PC-3 (cell line): ENCODE measurements around the gene VPS51. TPM values are rescaled to one million over a fixed set of nuclear protein-coding genes. Genes with fewer than 3 reads are reported as not detected.

Source experiments
- ATAC-seq: fragments of 200-7000 bp; cut with Tn5 transposase; 2 replicates; pipeline ENCODE4 v1.9.1; 2020; ENCODE audit warnings: mild to moderate bottlenecking, moderate library complexity
- BruUV-seq: library from RNA; stranded (reverse); fragments of 400-500 nt; replicated peaks from 2 replicates; lab custom pipeline; 2021; lab: Mats Ljungman, UMichigan
- CTCF ChIA-PET: fragments of 300-600 bp; sonication (Branson Sonifier 250); formaldehyde crosslinking; loops from one replicate; lab custom pipeline; 2022; ENCODE audit warnings: antibody characterized with exemption; lab: Charles Lee
- POLR2A ChIA-PET: fragments of 300-600 bp; sonication (Branson Sonifier 250); formaldehyde crosslinking; loops from one replicate; lab custom pipeline; 2022; ENCODE audit warnings: antibody characterized with exemption; ENCODE audit not compliant: unreplicated experiment; lab: Charles Lee
- DNase-seq: peaks from one replicate; pipeline ENCODE4 v3.0.0-alpha.2; 2015
- H2AFZ ChIP-seq: fragments of 300-600 bp; sonication (generic); 2 replicates; pipeline ENCODE4 v1.6.0; 2016; ENCODE audit warnings: antibody characterized with exemption, low read length
- H3F3A ChIP-seq: fragments of 300-600 bp; sonication (generic); one replicate; pipeline ENCODE4 v1.6.0; 2017; ENCODE audit warnings: antibody characterized with exemption, low read length, control low read depth, mild to moderate bottlenecking; ENCODE audit not compliant: unreplicated experiment
- H3K27ac ChIP-seq: fragments of 300-600 bp; sonication (generic); 2 replicates; pipeline ENCODE4 v1.5.1; 2016; ENCODE audit warnings: mild to moderate bottlenecking, low read length
- H3K27me3 ChIP-seq: fragments of 300-600 bp; sonication (generic); 2 replicates; pipeline ENCODE4 v1.6.1; 2016; ENCODE audit warnings: low read length, mixed read lengths
- H3K36me3 ChIP-seq: fragments of 300-600 bp; sonication (generic); 2 replicates; pipeline ENCODE4 v1.6.1; 2016; ENCODE audit warnings: low read depth, mixed run types, low read length, mixed read lengths
- H3K4me1 ChIP-seq: fragments of 300-600 bp; sonication (generic); 2 replicates; pipeline ENCODE4 v1.5.1; 2016; ENCODE audit warnings: low read length; ENCODE audit not compliant: insufficient read depth
- H3K4me2 ChIP-seq: fragments of 300-600 bp; sonication (generic); 2 replicates; pipeline ENCODE4 v1.6.0; 2016; ENCODE audit warnings: low read length
- H3K4me3 ChIP-seq: fragments of 300-600 bp; sonication (generic); 2 replicates; pipeline ENCODE4 v1.5.1; 2016; ENCODE audit warnings: mild to moderate bottlenecking, low read length, mixed read lengths
- H3K79me2 ChIP-seq: fragments of 300-600 bp; sonication (generic); 2 replicates; pipeline ENCODE4 v1.6.1; 2017; ENCODE audit warnings: low read length, mixed read lengths
- H3K9ac ChIP-seq: fragments of 300-600 bp; sonication (generic); 2 replicates; pipeline ENCODE4 v1.6.0; 2016; ENCODE audit warnings: mild to moderate bottlenecking, low read length
- H3K9me2 ChIP-seq: fragments of 300-600 bp; sonication (generic); replicated peaks from 2 replicates; pipeline ENCODE4 v1.6.1; 2016; ENCODE audit warnings: mixed run types, low read length, mixed read lengths
- H3K9me3 ChIP-seq: fragments of 300-600 bp; sonication (generic); 2 replicates; pipeline ENCODE4 v1.6.1; 2016; ENCODE audit warnings: low read length, mixed read lengths
- H4K20me1 ChIP-seq: fragments of 300-600 bp; sonication (generic); 2 replicates; pipeline ENCODE4 v1.6.1; 2016; ENCODE audit warnings: low read length, mixed read lengths
- CTCF ChIP-seq: fragments of 300-600 bp; sonication (generic); conservative IDR thresholded peaks from 2 replicates; pipeline ENCODE4 v1.5.1; 2017; ENCODE audit warnings: antibody characterized with exemption, low read depth, mild to moderate bottlenecking, low read length
- EZH2 ChIP-seq: fragments of 300-600 bp; sonication (generic); IDR thresholded peaks from one replicate; pipeline ENCODE4 v1.6.1; 2017; ENCODE audit warnings: antibody characterized with exemption, mild to moderate bottlenecking, low read length; ENCODE audit not compliant: unreplicated experiment
- EZH2phosphoT487 ChIP-seq: fragments of 300-600 bp; sonication (generic); IDR thresholded peaks from 2 replicates; pipeline ENCODE4 v1.6.1; 2018; ENCODE audit warnings: mild to moderate bottlenecking, antibody characterized with exemption, low read length, borderline replicate concordance
- intact Hi-C: fragments of 100-400 bp; cut with micrococcal nuclease; formaldehyde crosslinking; loops from 2 replicates; pipeline ENCODE4 v1.9.0; 2023
- total RNA-seq: library from RNA; depleted of rRNA; stranded (reverse); fragments of >200 nt; gene quantifications from 2 replicates; pipeline ENCODE4 v1.2.3, GENCODE V29; 2014

VPS51 gene
- total RNA-seq, 1 experiment from 2014 or later, result 414 TPM

- Histone ChIP-seq H3K36me3 (no peaks in the 10 kb centered on the region), H3K27me3 (no peaks in the 10 kb centered on the region), H4K20me1 (no peaks in the 10 kb centered on the region), H3K4me3 (no peak overlapping the region), H3K27ac (no peak overlapping the region), H3K4me1 (no peaks in the 10 kb centered on the region), H3K9me3 (no peaks in the 10 kb centered on the region), H2AFZ (no peak overlapping the region), H3K9me2 (no peaks in the 10 kb centered on the region), H3K79me2 (no peaks in the 10 kb centered on the region), H3F3A (no peaks in the 10 kb centered on the region), H3K9ac (no peak overlapping the region), H3K4me2 (no peak overlapping the region)
- intact Hi-C loops, result no loop called here
- ATAC-seq, result no peak
- BruUV-seq, result no TSS peak
- DNase-seq, result no peak
- TF ChIP-seq EZH2phosphoT487, result no peak
- TF ChIP-seq CTCF, result no peak
- no peak for TF ChIP-seq EZH2
- CTCF ChIA-PET, result interaction anchor here (0.6 kb wide), 1 partner anchor 19 kb away, joined by 6 read pairs; no protein-coding TSS in a partner anchor
- POLR2A ChIA-PET, result no interaction called here
These were observed 40.5 kb upstream of the VPS51 start for GRCh38 chr11:65055538-65055937.

- H3K27ac ChIP-seq, result no peak overlapping the region
- no peaks in the 10 kb centered on the region for H3K9me2 ChIP-seq
- no peak overlapping the region for H3K9ac ChIP-seq
- BruUV-seq, result no TSS peak
- TF ChIP-seq CTCF (no peak), EZH2phosphoT487 (no peak), EZH2 (no peak)
- CTCF ChIA-PET, result no interaction called here
- no peaks in the 10 kb centered on the region for H4K20me1 ChIP-seq
- no peak overlapping the region for H3K4me2 ChIP-seq
- no peaks in the 10 kb centered on the region for H3K4me1 ChIP-seq
- ATAC-seq, result no peak
- no peak for DNase-seq
- no peaks in the 10 kb centered on the region for H3K79me2 ChIP-seq
- H3K27me3 ChIP-seq, result no peaks in the 10 kb centered on the region
- H3K4me3 ChIP-seq, result no peak overlapping the region
- intact Hi-C loops, result no loop called here
- POLR2A ChIA-PET, result no interaction called here
- no peaks in the 10 kb centered on the region for H3K36me3 ChIP-seq
- H3K9me3 ChIP-seq, result no peaks in the 10 kb centered on the region
- H2AFZ ChIP-seq, result no peak overlapping the region
- no peaks in the 10 kb centered on the region for H3F3A ChIP-seq
These were observed 39.0 kb upstream of the VPS51 start for GRCh38 chr11:65056999-65057398.

- no peak overlapping the region for H3K9ac ChIP-seq
- no peak overlapping the region for H3K27ac ChIP-seq
- H4K20me1 ChIP-seq, result no peaks in the 10 kb centered on the region
- ATAC-seq, result no peak
- no peaks in the 10 kb centered on the region for H3K36me3 ChIP-seq
- no peaks in the 10 kb centered on the region for H3K9me2 ChIP-seq
- H3K79me2 ChIP-seq, result no peaks in the 10 kb centered on the region
- intact Hi-C loops, result no loop called here
- no peak overlapping the region for H2AFZ ChIP-seq
- H3F3A ChIP-seq, result no peaks in the 10 kb centered on the region
- no peak overlapping the region for H3K4me2 ChIP-seq
- H3K27me3 ChIP-seq, result no peaks in the 10 kb centered on the region
- CTCF ChIA-PET, result no interaction called here
- no peak overlapping the region for H3K4me3 ChIP-seq
- no peaks in the 10 kb centered on the region for H3K4me1 ChIP-seq
- TF ChIP-seq CTCF (no peak), EZH2phosphoT487 (no peak), EZH2 (no peak)
- H3K9me3 ChIP-seq, result no peaks in the 10 kb centered on the region
- no peak for DNase-seq
- no TSS peak for BruUV-seq
- POLR2A ChIA-PET, result no interaction called here
These were observed 38.5 kb upstream of the VPS51 start for GRCh38 chr11:65057526-65057925.
